GM23338 (cell line): ENCODE measurements around the gene OGA. TPM values are rescaled to one million over a fixed set of nuclear protein-coding genes. Genes with fewer than 3 reads are reported as not detected.

Experiments
- ATAC-seq: fragments of 200-7000 bp; cut with Tn5 transposase; 3 replicates; pipeline ENCODE4 v1.9.1; 2020
- DNase-seq: peaks from one replicate; pipeline ENCODE4 v3.0.0-alpha.2; 2015; ENCODE audit warnings: low spot score
- H2AFZ ChIP-seq: fragments of 200-600 bp; sonication (generic); 2 replicates; pipeline ENCODE4 v1.8.0; 2016; ENCODE audit warnings: antibody characterized with exemption, mild to moderate bottlenecking, moderate library complexity
- H3F3A ChIP-seq: fragments of 200-600 bp; sonication (generic); replicated peaks from 2 replicates; pipeline ENCODE4 v1.8.0; 2017; ENCODE audit warnings: antibody characterized with exemption, mixed run types, low read depth
- H3K27ac ChIP-seq: fragments of 200-600 bp; sonication (generic); 2 replicates; pipeline ENCODE4 v1.6.1; 2016; ENCODE audit warnings: low read depth
- H3K27me3 ChIP-seq: fragments of 200-600 bp; sonication (generic); 2 replicates; pipeline ENCODE4 v1.8.0; 2016; ENCODE audit warnings: mild to moderate bottlenecking, mixed run types, moderate library complexity; ENCODE audit not compliant: insufficient read depth
- H3K36me3 ChIP-seq: fragments of 200-600 bp; sonication (generic); 2 replicates; pipeline ENCODE4 v1.8.0; 2016; ENCODE audit warnings: mild to moderate bottlenecking; ENCODE audit not compliant: insufficient read depth
- H3K4me1 ChIP-seq: fragments of 200-600 bp; sonication (generic); 2 replicates; pipeline ENCODE4 v1.8.0; 2016; ENCODE audit warnings: mild to moderate bottlenecking, moderate library complexity; ENCODE audit not compliant: insufficient read depth
- H3K4me2 ChIP-seq: fragments of 200-600 bp; sonication (generic); 2 replicates; pipeline ENCODE4 v1.7.1; 2017; ENCODE audit warnings: mixed run types
- H3K4me3 ChIP-seq: fragments of 200-600 bp; sonication (generic); 2 replicates; pipeline ENCODE4 v1.6.1; 2016; ENCODE audit warnings: mixed run types
- H3K79me2 ChIP-seq: fragments of 200-600 bp; sonication (generic); replicated peaks from 2 replicates; pipeline ENCODE4 v1.8.0; 2017; ENCODE audit warnings: mild to moderate bottlenecking; ENCODE audit not compliant: insufficient read depth
- H3K9me2 ChIP-seq: fragments of 200-600 bp; sonication (generic); 2 replicates; pipeline ENCODE4 v1.8.0; 2017; ENCODE audit not compliant: insufficient read depth
- H4K20me1 ChIP-seq: fragments of 200-600 bp; sonication (generic); replicated peaks from 2 replicates; pipeline ENCODE4 v1.8.0; 2017; ENCODE audit warnings: mild to moderate bottlenecking; ENCODE audit not compliant: insufficient read depth
- H3K27ac Mint-ChIP-seq: 2 replicates; pipeline ENCODE4 v1.8.0; 2020; ENCODE audit warnings: inconsistent platforms, mild to moderate bottlenecking, moderate library complexity, mixed read lengths
- H3K27me3 Mint-ChIP-seq: 3 replicates; pipeline ENCODE4 v1.8.0; 2022; ENCODE audit warnings: low read depth, mild to moderate bottlenecking, moderate library complexity, mixed read lengths, inconsistent platforms; ENCODE audit not compliant: insufficient read depth, poor library complexity
- H3K36me3 Mint-ChIP-seq: 3 replicates; pipeline ENCODE4 v1.8.0; 2021; ENCODE audit warnings: low read depth, mild to moderate bottlenecking, inconsistent platforms, moderate library complexity, mixed read lengths
- H3K4me1 Mint-ChIP-seq: 3 replicates; pipeline ENCODE4 v1.8.0; 2020; ENCODE audit warnings: mild to moderate bottlenecking, inconsistent platforms, mixed read lengths
- H3K4me3 Mint-ChIP-seq: 3 replicates; pipeline ENCODE4 v1.8.0; 2021; ENCODE audit warnings: moderate library complexity, mild to moderate bottlenecking, inconsistent platforms, mixed read lengths
- H3K9me3 Mint-ChIP-seq: 3 replicates; pipeline ENCODE4 v1.8.0; 2020; ENCODE audit warnings: moderate library complexity, mild to moderate bottlenecking, inconsistent platforms, mixed read lengths
- CREB1 ChIP-seq: fragments of 250-450 bp; sonication (Bioruptor Pico); IDR thresholded peaks from 2 replicates; pipeline ENCODE4 v1.5.0; 2020; ENCODE audit warnings: low read depth, mild to moderate bottlenecking, moderate library complexity
- EZH2 ChIP-seq: fragments of 200-600 bp; sonication (generic); IDR thresholded peaks from one replicate; pipeline ENCODE4 v1.8.0; 2017; ENCODE audit warnings: antibody characterized with exemption, mild to moderate bottlenecking, low read depth; ENCODE audit not compliant: unreplicated experiment
- EZH2phosphoT487 ChIP-seq: fragments of 200-600 bp; sonication (generic); IDR thresholded peaks from one replicate; pipeline ENCODE4 v1.8.1; 2018; ENCODE audit warnings: antibody characterized with exemption; ENCODE audit not compliant: unreplicated experiment
- JUNB ChIP-seq: IDR thresholded peaks from one replicate; pipeline ENCODE4 v1.6.1; 2016; ENCODE audit warnings: antibody characterized with exemption; ENCODE audit not compliant: unreplicated experiment
- NANOG ChIP-seq: IDR thresholded peaks from 2 replicates; pipeline ENCODE4 v1.6.1; 2016; ENCODE audit warnings: antibody characterized with exemption, borderline replicate concordance
- POLR2AphosphoS5 ChIP-seq: IDR thresholded peaks from 2 replicates; pipeline ENCODE4 v1.6.1; 2016; ENCODE audit warnings: antibody characterized with exemption, low read depth
- STAT1 ChIP-seq: IDR thresholded peaks from one replicate; pipeline ENCODE4 v1.6.1; 2016; ENCODE audit warnings: antibody characterized with exemption; ENCODE audit not compliant: unreplicated experiment
- ZNF114 ChIP-seq: fragments of 250-450 bp; sonication (Bioruptor Pico); IDR thresholded peaks from 2 replicates; pipeline ENCODE4 v1.5.0; 2020; ENCODE audit warnings: mild to moderate bottlenecking, moderate library complexity
- ZNF331 ChIP-seq: fragments of 250-450 bp; sonication (Bioruptor Pico); IDR thresholded peaks from 2 replicates; pipeline ENCODE4 v1.5.0; 2020; ENCODE audit warnings: low read depth, mild to moderate bottlenecking, moderate library complexity
- polyA plus RNA-seq: library from polyadenylated mRNA; unstranded; fragments of >200 nt; fragmentation: Nextera tagmentation; extraction: Ambion mirVana; gene quantifications from 2 replicates; pipeline ENCODE4 v1.2.1, GENCODE V29; 2016
- total RNA-seq: library from RNA; depleted of rRNA; stranded (reverse); fragments of >200 nt; shearing (Covaris generic); gene quantifications from 2 replicates; pipeline ENCODE4 v1.2.3, GENCODE V29; 2014
- TF ChIP-seq, protein P1 (sequence below): IDR thresholded peaks from one replicate; pipeline ENCODE4 v1.6.1; 2018; ENCODE audit warnings: antibody characterized with exemption; ENCODE audit not compliant: unreplicated experiment
- TF ChIP-seq, protein P2 (sequence below), 2 experiments: fragments of 200-600 bp in 1 of 2; sonication (generic) in 1 of 2; conservative IDR thresholded peaks; 2 replicates each; pipeline versions ENCODE4 v1.5.1 to v1.6.1; 2016 to 2017; ENCODE audit warnings: antibody characterized with exemption in 2 of 2, low read depth in 2 of 2, mild to moderate bottlenecking in 2 of 2, moderate library complexity in 1 of 2

OGA gene
- total and polyA plus RNA-seq, 2 experiments from 2014 or later = 68.4 to 131 TPM

DNA sequence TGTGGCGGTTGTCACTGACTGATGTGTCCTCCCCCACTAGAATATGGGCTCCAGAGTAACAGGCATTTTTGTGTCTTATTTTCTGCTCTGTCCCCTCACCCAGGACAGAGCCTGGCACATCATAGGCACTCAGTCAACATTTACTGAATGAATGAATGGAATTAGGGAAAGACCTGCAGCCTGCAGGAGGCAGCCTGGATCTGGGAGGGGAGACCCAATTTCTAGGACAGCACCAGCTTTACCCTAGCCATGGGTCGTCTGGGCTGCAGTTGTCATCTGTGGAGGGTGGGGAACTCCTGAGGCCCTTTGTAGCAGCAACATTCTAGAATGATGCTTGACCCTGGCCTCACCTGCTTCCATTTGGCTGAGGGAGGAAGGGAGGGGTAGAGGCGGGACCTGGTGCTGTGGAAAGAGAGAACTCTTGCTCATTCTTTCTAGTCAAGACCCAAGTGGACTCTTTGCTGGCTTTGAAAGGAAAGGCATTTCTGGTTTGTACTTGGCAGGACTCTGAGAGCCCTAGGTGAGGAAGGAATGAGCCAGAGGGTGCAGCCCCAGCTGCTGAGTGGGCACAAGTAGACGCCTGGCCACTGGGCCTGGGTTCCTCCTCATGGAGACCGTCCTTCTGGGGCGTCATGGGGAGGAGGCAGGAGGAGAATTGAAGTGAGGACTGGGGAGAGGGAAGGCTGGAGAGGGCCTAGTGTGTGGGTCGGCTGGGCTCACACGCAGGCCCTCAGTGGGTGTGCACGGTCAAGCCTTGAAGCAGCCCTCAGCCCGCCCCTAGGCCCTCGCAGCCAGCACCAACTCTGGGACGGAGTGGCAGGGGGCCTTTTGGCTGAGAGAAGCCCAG, 51.3 kb downstream of the OGA start (continued):
- TF ChIP-seq, protein P1, sequence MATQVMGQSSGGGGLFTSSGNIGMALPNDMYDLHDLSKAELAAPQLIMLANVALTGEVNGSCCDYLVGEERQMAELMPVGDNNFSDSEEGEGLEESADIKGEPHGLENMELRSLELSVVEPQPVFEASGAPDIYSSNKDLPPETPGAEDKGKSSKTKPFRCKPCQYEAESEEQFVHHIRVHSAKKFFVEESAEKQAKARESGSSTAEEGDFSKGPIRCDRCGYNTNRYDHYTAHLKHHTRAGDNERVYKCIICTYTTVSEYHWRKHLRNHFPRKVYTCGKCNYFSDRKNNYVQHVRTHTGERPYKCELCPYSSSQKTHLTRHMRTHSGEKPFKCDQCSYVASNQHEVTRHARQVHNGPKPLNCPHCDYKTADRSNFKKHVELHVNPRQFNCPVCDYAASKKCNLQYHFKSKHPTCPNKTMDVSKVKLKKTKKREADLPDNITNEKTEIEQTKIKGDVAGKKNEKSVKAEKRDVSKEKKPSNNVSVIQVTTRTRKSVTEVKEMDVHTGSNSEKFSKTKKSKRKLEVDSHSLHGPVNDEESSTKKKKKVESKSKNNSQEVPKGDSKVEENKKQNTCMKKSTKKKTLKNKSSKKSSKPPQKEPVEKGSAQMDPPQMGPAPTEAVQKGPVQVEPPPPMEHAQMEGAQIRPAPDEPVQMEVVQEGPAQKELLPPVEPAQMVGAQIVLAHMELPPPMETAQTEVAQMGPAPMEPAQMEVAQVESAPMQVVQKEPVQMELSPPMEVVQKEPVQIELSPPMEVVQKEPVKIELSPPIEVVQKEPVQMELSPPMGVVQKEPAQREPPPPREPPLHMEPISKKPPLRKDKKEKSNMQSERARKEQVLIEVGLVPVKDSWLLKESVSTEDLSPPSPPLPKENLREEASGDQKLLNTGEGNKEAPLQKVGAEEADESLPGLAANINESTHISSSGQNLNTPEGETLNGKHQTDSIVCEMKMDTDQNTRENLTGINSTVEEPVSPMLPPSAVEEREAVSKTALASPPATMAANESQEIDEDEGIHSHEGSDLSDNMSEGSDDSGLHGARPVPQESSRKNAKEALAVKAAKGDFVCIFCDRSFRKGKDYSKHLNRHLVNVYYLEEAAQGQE = no peak
- TF ChIP-seq, protein P2, sequence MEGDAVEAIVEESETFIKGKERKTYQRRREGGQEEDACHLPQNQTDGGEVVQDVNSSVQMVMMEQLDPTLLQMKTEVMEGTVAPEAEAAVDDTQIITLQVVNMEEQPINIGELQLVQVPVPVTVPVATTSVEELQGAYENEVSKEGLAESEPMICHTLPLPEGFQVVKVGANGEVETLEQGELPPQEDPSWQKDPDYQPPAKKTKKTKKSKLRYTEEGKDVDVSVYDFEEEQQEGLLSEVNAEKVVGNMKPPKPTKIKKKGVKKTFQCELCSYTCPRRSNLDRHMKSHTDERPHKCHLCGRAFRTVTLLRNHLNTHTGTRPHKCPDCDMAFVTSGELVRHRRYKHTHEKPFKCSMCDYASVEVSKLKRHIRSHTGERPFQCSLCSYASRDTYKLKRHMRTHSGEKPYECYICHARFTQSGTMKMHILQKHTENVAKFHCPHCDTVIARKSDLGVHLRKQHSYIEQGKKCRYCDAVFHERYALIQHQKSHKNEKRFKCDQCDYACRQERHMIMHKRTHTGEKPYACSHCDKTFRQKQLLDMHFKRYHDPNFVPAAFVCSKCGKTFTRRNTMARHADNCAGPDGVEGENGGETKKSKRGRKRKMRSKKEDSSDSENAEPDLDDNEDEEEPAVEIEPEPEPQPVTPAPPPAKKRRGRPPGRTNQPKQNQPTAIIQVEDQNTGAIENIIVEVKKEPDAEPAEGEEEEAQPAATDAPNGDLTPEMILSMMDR (conservative IDR thresholded peaks at IDR 0.05; ENCODE audit: low read depth in 2 of 2) = no peak
- TF ChIP-seq NANOG (no peak), STAT1 (no peak), CREB1 (CRISPR knock-in tag) (no peak), ZNF331 (CRISPR knock-in tag) (no peak), JUNB (no peak), ZNF114 (CRISPR knock-in tag) (no peak), POLR2AphosphoS5 (no peak), EZH2phosphoT487 (no peak), EZH2 (no peak)

DNA sequence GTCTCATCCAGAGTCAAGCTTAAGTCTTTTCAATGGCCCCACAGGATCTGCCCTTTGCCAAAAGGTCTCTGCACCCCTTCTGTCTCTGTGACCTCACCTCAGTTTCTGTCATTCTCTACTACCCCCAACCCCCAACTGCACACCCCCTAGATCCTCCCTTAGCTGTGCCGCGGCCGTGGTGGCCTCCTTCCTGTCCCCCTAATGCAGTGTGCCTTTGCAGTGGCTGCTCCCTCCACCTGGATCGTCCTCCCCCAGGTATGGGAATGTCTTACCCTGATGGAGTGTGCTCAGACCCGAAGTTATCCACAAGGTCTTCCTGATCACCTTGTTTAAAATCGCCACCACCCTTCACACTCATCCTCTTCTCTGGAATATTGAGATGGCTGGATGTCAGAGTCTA, 51.9 kb downstream of the OGA start:
- no peak for TF ChIP-seq JUNB
- no peak for TF ChIP-seq STAT1
- no peak for TF ChIP-seq EZH2phosphoT487
- TF ChIP-seq, protein P2 (conservative IDR thresholded peaks at IDR 0.05; ENCODE audit: low read depth in 2 of 2) = no peak
- ATAC-seq (no peak), DNase-seq (no peak)
- Mint-ChIP-seq H3K9me3 (no peaks in the 10 kb centered on the region), H3K4me3 (no peak overlapping the region), H3K27ac (no peak overlapping the region), H3K27me3 (peaks cover 14% of the 10 kb centered on the region), H3K36me3 (no peaks in the 10 kb centered on the region; the same call in 2 of the 3 replicates), H3K4me1 (peaks cover 9% of the 10 kb centered on the region)
- Histone ChIP-seq H3K79me2 (no peaks in the 10 kb centered on the region), H3K4me3 (no peak overlapping the region), H3K27me3 (0 out of 2 replicates have a peak, but pooled peaks cover 2% of the 10 kb centered on the region), H3K36me3 (no peaks in the 10 kb centered on the region), H2AFZ (no peak overlapping the region), H3K27ac (no peak overlapping the region), H3K9me2 (no peaks in the 10 kb centered on the region), H3K4me1 (no peaks in the 10 kb centered on the region; the same call in 1 of the 2 replicates), H3F3A (no peaks in the 10 kb centered on the region), H4K20me1 (no peaks in the 10 kb centered on the region), H3K4me2 (no peak overlapping the region)
